Kidney (tissue), 14 donors: ENCODE results near the gene RND1. TPM values are rescaled to one million over a fixed set of nuclear protein-coding genes. Genes with fewer than 3 reads are reported as not detected.

ENCODE experiments used
- DNase-seq, 5 donors: peaks; one replicate each; pipeline ENCODE4 v3.0.0-alpha.2; 2013 to 2020
- FAIRE-seq: peaks from 2 replicates; lab custom pipeline; 2012; peaks lifted over from hg19 to GRCh38; lab: Jason Lieb, UNC
- H3K27ac ChIP-seq, 2 donors: one replicate each; pipeline ENCODE4 v1.7.0; 2013; ENCODE audit warnings: low read depth in 2 of 2, low read length in 2 of 2, inconsistent platforms in 1 of 2
- H3K27me3 ChIP-seq: one replicate; pipeline ENCODE4 v1.7.1; 2013; ENCODE audit warnings: low read length, inconsistent platforms; ENCODE audit not compliant: control insufficient read depth, insufficient read depth
- H3K36me3 ChIP-seq, 3 donors: one replicate each; pipeline versions ENCODE4 v1.7.0 to v1.7.1; 2013; ENCODE audit warnings: low read length in 3 of 3, control low read depth in 1 of 3, inconsistent platforms in 1 of 3; ENCODE audit not compliant: insufficient read depth in 3 of 3, control insufficient read depth in 2 of 3
- H3K4me1 ChIP-seq, 3 donors: one replicate each; pipeline versions ENCODE4 v1.7.0 to v1.7.1; 2013; ENCODE audit warnings: low read length in 3 of 3, inconsistent platforms in 1 of 3, low read depth in 1 of 3; ENCODE audit not compliant: control insufficient read depth in 2 of 3, insufficient read depth in 2 of 3
- H3K4me3 ChIP-seq, 3 donors: one replicate each; pipeline versions ENCODE4 v1.7.0 to v1.8.1; 2013; ENCODE audit warnings: low read length in 3 of 3, control low read depth in 1 of 3, inconsistent platforms in 1 of 3
- H3K9ac ChIP-seq, 3 donors: one replicate each; pipeline versions ENCODE4 v1.7.0 to v1.7.1; 2013; ENCODE audit warnings: low read length in 3 of 3, control low read depth in 1 of 3, inconsistent platforms in 1 of 3
- H3K9me3 ChIP-seq, 3 donors: one replicate each; pipeline versions ENCODE4 v1.7.0 to v1.7.1; 2013; ENCODE audit warnings: low read length in 3 of 3, control low read depth in 1 of 3, inconsistent platforms in 1 of 3; ENCODE audit not compliant: control insufficient read depth in 2 of 3, insufficient read depth in 1 of 3
- CTCF ChIP-seq: IDR thresholded peaks from 3 replicates; pipeline ENCODE4 v1.5.1; 2012; ENCODE audit warnings: mild to moderate bottlenecking, moderate library complexity, borderline replicate concordance; ENCODE audit not compliant: insufficient read depth; ENCODE audit errors: extremely low read depth
- intact Hi-C: fragments of 100-400 bp; cut with DNase I; formaldehyde crosslinking; loops from one replicate; pipeline ENCODE4 v1.11.1; 2022
- polyA plus RNA-seq: library from polyadenylated mRNA; stranded (reverse); fragments of 350-450 nt; fragmentation: Illumina TruSeq; extraction: RNeasy Lipid Tissue Mini Kit (QIAGEN cat#74804); gene quantifications from one replicate; pipeline ENCODE4 v1.2.3, GENCODE V29; 2014; ENCODE audit warnings: low read depth, low replicate concordance; ENCODE audit not compliant: insufficient read depth
- total RNA-seq: library from RNA; stranded (reverse); fragmentation: NEBNext Ultra II Directional; extraction: Animal tissue kit (Norgen Biotek cat#: 25700); gene quantifications from one replicate; pipeline ENCODE4 v1.2.1, GENCODE V29; 2021
- donor health status: control.
- donor health status: control.
- donor health status: control.
- donor health status: control.
- donor health status: control.
- donor health status: DM: yes; HTN: yes; CAD: no.
- donor health status: Normal renal cell carcinoma (clear cell type).

The RND1 gene
- total and polyA plus RNA-seq, 2 donors from 2014 or later, result 1.0 to 2.2 TPM

- DNase-seq, result peak in 4 of 5 donors; percentile 73 to 90 (median 84)
- Histone ChIP-seq H3K9me3 (no peaks in the 10 kb centered on the region), H3K4me3 (no peak overlapping the region), H3K36me3 (no peaks in the 10 kb centered on the region), H3K27ac (no peak overlapping the region), H3K4me1 (peaks cover 0 to 18% (median 5%) of the 10 kb centered on the region in 3 donors), H3K27me3 (no peaks in the 10 kb centered on the region), H3K9ac (no peak overlapping the region)
- intact Hi-C loops, result no loop called here
- no peak for TF ChIP-seq CTCF
- no peak for FAIRE-seq
Observed at GRCh38 chr12:48810903-48811431, 54.7 kb downstream of the RND1 start.

DNA sequence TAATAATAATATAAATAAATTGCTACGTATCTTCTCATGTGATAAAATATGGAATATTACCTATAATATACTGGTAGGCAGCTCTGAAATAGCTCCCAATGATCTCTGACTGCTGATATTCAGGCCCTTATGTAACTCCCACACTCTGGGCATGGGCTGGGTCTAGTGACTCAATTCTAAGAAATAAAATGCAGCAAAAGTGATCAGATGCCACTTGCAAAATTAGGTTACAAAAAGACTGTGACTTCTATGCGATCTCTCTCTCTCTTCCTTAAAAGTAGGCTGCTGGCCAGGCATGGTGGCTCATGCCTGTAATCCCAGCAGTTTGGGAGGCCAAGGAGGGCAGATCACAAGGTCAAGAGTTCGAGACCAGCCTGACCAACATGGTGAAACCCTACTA is 57.7 kb downstream of the RND1 start:
- Histone ChIP-seq H3K27ac (no peak overlapping the region), H3K36me3 (no peaks in the 10 kb centered on the region), H3K4me3 (no peak overlapping the region), H3K27me3 (no peaks in the 10 kb centered on the region), H3K9me3 (no peaks in the 10 kb centered on the region), H3K9ac (no peak overlapping the region), H3K4me1 (peaks cover 0 to 7% (median 5%) of the 10 kb centered on the region in 3 donors)
- DNase-seq (no peak), FAIRE-seq (no peak)
- no peak for TF ChIP-seq CTCF
- intact Hi-C loops, result no loop called here

Other genes with a start within 250 kb of the RND1 start
- 32.2 TPM for gene KANSL2, start 183.6 kb downstream of the RND1 start, total RNA-seq
- gene KANSL2, start 183.6 kb downstream of the RND1 start, polyA plus RNA-seq, result 24.6 TPM
- gene CCNT1, start 149.2 kb downstream of the RND1 start, total RNA-seq, result 39.4 TPM
- gene CCNT1, start 149.2 kb downstream of the RND1 start, polyA plus RNA-seq, result 4.1 TPM
- 66.9 TPM for gene ADCY6, start 76.8 kb downstream of the RND1 start, total RNA-seq
- 27.3 TPM for gene ADCY6, start 76.8 kb downstream of the RND1 start, polyA plus RNA-seq
- 19.6 TPM for gene CACNB3, start 47.4 kb downstream of the RND1 start, total RNA-seq
- gene CACNB3, start 47.4 kb downstream of the RND1 start, polyA plus RNA-seq, result 17.9 TPM
- gene DDX23, start 13.7 kb downstream of the RND1 start, total RNA-seq, result 65.5 TPM
- gene DDX23, start 13.7 kb downstream of the RND1 start, polyA plus RNA-seq, result 31.9 TPM
- gene FKBP11, start 59.6 kb upstream of the RND1 start, total RNA-seq, result 35.3 TPM
- gene FKBP11, start 59.6 kb upstream of the RND1 start, polyA plus RNA-seq, result 20.1 TPM
- 229 TPM for gene ARF3, start 91.6 kb upstream of the RND1 start, total RNA-seq
- gene ARF3, start 91.6 kb upstream of the RND1 start, polyA plus RNA-seq, result 111 TPM
- 1.9 TPM for gene WNT10B, start 105.9 kb upstream of the RND1 start, total RNA-seq
- gene WNT10B, start 105.9 kb upstream of the RND1 start, polyA plus RNA-seq, result not detected
- not detected for gene WNT1, start 112.5 kb upstream of the RND1 start, total RNA-seq
- not detected for gene WNT1, start 112.5 kb upstream of the RND1 start, polyA plus RNA-seq
- gene DDN, start 133.5 kb upstream of the RND1 start, total RNA-seq, result not detected
- gene DDN, start 133.5 kb upstream of the RND1 start, polyA plus RNA-seq, result 27.0 TPM
- 57.1 TPM for gene PRKAG1, start 152.9 kb upstream of the RND1 start, total RNA-seq
- 58.4 TPM for gene PRKAG1, start 152.9 kb upstream of the RND1 start, polyA plus RNA-seq
- 89.9 TPM for gene KMT2D, start 194.9 kb upstream of the RND1 start, total RNA-seq
- gene KMT2D, start 194.9 kb upstream of the RND1 start, polyA plus RNA-seq, result 5.0 TPM
- gene RHEBL1, start 204.1 kb upstream of the RND1 start, total RNA-seq, result 0.69 TPM
- gene RHEBL1, start 204.1 kb upstream of the RND1 start, polyA plus RNA-seq, result 0.52 TPM
- 1.6 TPM for gene DHH, start 228.9 kb upstream of the RND1 start, total RNA-seq
- gene DHH, start 228.9 kb upstream of the RND1 start, polyA plus RNA-seq, result 0.54 TPM
- 64.8 TPM for gene LMBR1L, start 245.0 kb upstream of the RND1 start, total RNA-seq
- 21.2 TPM for gene LMBR1L, start 245.0 kb upstream of the RND1 start, polyA plus RNA-seq